ENCODE data around the gene SF3A1.

GRCh38 chr22:30386608-30386959 is 29.9 kb upstream of the SF3A1 start:
- TF ChIP-seq, protein P1, sequence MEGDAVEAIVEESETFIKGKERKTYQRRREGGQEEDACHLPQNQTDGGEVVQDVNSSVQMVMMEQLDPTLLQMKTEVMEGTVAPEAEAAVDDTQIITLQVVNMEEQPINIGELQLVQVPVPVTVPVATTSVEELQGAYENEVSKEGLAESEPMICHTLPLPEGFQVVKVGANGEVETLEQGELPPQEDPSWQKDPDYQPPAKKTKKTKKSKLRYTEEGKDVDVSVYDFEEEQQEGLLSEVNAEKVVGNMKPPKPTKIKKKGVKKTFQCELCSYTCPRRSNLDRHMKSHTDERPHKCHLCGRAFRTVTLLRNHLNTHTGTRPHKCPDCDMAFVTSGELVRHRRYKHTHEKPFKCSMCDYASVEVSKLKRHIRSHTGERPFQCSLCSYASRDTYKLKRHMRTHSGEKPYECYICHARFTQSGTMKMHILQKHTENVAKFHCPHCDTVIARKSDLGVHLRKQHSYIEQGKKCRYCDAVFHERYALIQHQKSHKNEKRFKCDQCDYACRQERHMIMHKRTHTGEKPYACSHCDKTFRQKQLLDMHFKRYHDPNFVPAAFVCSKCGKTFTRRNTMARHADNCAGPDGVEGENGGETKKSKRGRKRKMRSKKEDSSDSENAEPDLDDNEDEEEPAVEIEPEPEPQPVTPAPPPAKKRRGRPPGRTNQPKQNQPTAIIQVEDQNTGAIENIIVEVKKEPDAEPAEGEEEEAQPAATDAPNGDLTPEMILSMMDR (IDR thresholded peaks at IDR 0.05) = no peak
- TF ChIP-seq POLR2A (IDR thresholded peaks at IDR 0.05) = no peak

Data from uterus (tissue), 2 donors.